ENCODE data around the gene LRRC8C.
"Not testable (repeated sequence)": the region's sequence is repeated elsewhere in the genome, so short reads cannot be mapped to it uniquely, and the experiment has no call there.

Gene LRRC8C

DNA sequence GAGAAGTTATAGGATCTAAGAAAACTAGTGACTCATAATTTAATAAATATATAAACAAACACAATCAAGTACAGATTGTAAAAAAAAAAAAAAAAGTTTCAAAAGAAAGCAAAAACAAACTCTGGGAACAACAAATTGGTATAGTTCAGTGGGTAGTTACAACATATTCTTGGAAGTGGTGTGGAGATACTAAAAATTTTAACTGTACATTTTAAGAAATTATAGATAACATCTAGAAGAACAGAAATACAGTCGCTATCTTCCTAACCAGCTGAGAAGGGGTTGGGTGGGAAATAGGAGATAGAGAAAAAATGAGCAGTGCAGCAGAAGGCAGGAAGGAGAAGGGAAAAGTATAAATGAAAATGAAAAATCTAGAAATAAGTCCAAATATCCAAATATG lies 70.5 kb downstream of the LRRC8C start:
- DNase-seq: no peak

GRCh38 chr1:89704014-89704413 lies 71.1 kb downstream of the LRRC8C start:
- no peak for DNase-seq

DNA sequence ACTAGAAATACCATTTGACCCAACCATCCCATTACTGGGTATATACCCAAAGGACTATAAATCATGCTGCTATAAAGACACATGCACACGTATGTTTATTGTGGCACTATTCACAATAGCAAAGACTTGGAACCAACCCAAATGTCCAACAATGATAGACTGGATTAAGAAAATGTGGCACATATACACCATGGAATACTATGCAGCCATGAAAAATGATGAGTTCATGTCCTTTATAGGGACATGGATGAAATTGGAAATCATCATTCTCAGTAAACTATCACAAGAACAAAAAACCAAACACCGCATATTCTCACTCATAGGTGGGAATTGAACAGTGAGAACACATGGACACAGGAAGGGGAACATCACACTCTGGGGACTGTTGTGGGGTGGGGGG lies 72.0 kb downstream of the LRRC8C start:
- not testable (repeated sequence) for DNase-seq

GRCh38 chr1:89705901-89706699 lies 73.2 kb downstream of the LRRC8C start:
- no peak for DNase-seq

GRCh38 chr1:89706700-89707012 lies 73.7 kb downstream of the LRRC8C start:
- peak in 1 of 58 donors; percentile 31 for DNase-seq

- DNase-seq: no peak
Observed at GRCh38 chr1:89708751-89709375, 75.9 kb downstream of the LRRC8C start.

- no peak for DNase-seq
Observed at GRCh38 chr1:89710498-89711139, 77.7 kb downstream of the LRRC8C start.

DNA sequence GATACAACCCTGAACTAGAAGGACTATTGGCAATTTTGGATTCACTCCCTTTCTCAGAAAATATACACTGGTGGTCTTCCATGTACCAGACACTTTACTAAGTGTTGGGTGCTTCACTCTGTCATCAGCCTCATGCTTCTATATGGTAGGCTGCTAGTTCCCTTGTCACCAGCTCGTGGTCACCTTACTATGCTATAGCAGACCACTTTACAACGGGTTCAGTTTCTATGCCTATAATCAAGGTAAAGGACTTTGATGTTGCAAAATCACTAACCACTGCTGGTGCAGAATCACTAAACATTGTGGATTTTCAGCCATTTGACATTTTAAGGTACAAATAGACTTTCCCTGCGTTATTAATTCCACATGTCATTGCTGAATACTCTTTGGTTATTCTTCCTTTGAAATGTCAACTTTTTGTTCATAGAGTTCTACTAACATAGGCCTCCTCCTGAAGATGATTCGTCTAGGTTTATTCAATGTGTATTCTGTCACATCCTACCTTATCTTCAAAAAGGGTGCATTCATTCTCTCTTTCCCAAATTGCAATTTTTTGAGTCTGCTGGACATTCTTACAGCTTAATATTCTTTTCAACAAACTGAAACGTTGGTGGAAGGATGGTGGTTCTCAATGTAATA lies 78.3 kb downstream of the LRRC8C start:
- no peak for DNase-seq

DNA sequence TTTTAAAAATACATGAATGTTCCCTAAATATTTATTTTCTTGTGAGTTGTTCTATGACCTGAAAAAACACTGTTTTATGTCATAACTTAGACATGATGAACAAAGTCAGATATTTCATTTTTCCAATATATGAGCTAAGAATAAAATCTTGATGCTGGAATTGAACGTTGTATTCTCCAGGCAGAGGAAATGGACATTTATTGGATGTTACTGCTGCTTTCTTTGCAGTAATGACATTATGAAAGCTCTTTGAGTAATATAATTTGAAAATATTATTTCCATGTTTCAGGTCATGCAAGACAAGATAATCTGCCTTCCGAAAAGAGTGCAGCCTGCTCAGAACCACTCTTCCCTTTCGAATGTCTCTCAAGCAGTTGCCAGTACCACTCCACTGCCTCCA lies 79.5 kb downstream of the LRRC8C start:
- no peak for DNase-seq

- DNase-seq: no peak
Observed at GRCh38 chr1:89715677-89716076, 82.8 kb downstream of the LRRC8C start.

DNA sequence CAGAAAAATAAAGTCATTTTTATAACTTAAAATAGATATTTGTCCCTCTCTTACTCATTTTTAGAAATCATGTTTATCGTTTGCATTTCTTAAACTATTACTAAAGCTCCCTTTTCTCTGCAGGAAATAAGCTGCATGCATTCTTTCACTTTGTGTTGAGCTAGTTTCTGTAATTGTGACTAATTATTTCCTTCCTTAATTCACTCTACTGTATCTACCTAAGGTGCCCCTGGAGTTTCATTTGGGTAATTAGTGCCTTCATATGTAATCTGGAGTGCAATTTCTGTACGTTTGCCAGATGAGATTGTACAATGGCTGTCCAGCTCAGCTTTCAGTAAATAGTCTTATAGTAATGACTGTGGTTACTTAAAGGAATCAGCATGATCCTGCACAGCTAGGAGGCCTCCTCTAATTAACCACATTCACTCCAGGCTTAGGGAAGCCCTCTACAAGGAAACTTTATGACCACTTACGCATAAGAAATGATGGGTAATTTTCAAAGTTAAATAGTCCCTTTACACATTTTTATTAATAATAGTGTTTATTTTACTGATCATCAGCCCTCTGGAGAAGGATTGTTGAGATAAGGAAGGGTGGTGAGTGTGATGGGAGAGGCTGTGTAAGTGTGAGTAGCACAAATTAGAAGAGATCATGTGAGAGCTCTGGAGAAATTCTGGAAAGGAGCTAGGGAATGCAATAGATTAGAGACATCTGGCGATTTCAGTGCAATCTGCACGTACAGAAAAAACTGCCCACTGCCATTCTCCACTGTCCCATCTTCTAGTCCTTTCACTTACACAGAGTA lies 86.8 kb downstream of the LRRC8C start:
- no peak for DNase-seq

DNA sequence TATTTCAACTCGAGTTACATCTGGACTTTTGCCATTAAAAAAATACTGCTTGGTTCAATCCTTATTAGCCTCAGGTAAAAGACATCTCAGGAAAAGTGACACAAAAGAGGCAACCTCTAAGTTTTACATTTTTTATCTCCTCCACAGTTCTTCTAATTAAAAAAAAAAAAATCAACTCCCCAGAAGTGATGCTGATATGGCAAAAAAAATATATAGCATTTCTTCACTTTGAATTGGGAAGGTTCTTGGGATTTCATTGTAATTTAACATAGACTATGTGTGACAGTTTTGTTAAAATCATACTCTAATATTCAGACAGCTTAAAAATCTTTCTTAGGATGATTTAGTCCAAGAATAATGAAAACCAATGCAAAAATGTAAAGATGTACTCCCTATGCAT lies 87.9 kb downstream of the LRRC8C start:
- DNase-seq: no peak

GRCh38 chr1:89721351-89721750 lies 88.4 kb downstream of the LRRC8C start:
- DNase-seq: no peak

- DNase-seq: no peak
Observed at GRCh38 chr1:89723144-89723543, 90.2 kb downstream of the LRRC8C start.

DNA sequence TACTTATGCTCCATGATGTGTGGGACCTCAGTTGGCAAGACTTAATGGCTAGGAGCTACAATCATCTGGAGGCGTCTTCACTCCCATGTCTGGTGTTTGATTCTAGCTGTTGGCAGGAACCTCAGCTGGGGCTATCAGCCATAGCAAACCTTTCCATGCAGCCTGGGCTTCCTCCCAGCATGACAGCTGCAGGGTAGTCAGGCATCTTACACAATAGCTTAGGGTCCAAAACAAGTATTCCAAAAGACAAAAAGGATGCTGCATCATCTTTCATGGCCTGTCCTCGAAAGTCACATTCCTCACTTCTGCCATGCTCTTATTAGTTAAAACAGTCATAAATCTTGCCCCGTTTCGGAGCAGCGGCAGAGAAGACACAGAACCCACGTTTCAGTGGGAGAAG lies 90.9 kb downstream of the LRRC8C start:
- DNase-seq: peak in 22 of 58 donors; percentile 3 to 82 (median 30)

- no peak for DNase-seq
Observed at GRCh38 chr1:89724369-89725010, 91.6 kb downstream of the LRRC8C start.

- DNase-seq: no peak
Observed at GRCh38 chr1:89725011-89725370, 92.1 kb downstream of the LRRC8C start.

DNA sequence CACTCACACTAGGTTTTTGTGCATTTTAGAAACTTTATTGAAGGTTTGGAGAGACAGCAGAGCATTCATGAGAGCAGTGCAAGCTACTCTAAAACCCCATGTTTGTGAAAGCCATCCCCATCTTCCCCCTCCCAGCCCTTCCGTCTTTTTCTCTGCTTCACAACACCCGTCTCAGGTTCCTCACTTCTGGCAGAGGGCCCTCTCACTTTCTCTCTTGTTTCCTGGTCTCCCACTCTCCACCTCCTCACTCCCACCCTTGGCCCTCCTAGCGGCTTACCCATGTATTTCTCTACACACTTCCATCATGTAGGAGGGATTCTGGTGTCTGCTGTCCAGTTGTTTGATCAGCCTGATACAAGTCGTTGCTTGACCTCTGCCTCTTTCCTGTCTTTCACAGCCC lies 92.7 kb downstream of the LRRC8C start:
- no peak for DNase-seq

- no peak for DNase-seq
Observed at GRCh38 chr1:89727517-89728312, 94.8 kb downstream of the LRRC8C start.

DNA sequence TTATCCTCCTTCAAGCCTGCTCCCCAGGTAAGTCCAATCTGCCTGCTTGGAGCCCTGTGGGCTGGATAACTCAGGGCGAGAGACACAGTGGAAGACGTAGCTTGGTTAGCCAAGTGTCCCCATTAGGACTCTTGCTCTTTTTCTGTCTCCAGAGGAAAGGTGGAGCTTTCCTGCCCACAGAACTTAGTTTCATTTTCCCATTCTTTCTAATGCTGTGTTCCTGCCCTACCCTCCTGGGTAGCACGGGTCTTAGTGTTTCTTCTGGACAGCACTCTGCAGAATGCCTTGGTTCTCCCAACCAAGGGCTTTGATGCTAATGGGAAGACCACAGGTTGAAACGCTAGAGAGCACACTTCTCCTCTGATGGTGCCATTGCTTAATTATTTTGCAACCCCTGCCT lies 95.5 kb downstream of the LRRC8C start:
- DNase-seq: no peak
